Heart left ventricle (tissue), 16 donors: ENCODE measurements around the gene GGT7. TPM values are rescaled to one million over a fixed set of nuclear protein-coding genes. Genes with fewer than 3 reads are reported as not detected.
A peak's percentile ranks its signal among the peaks of the same experiment; 100 is the strongest.

ENCODE experiments used
- ATAC-seq, 4 donors: fragments of 200-7000 bp; cut with Tn5 transposase; one replicate each; pipeline ENCODE4 v1.9.1; 2020 to 2022; ENCODE audit warnings: moderate library complexity in 4 of 4, mild to moderate bottlenecking in 3 of 4, moderate number of reproducible peaks in 1 of 4
- DNase-seq, 5 donors: peaks; one replicate each; pipeline ENCODE4 v3.0.0-alpha.2; 2020
- H3K27ac ChIP-seq, 12 donors: fragments of 200-600 bp; sonication (generic) in 4 of 12; one replicate each; pipeline versions ENCODE4 v1.5.0 to v1.8.0; 2016 to 2022; ENCODE audit warnings: mild to moderate bottlenecking in 2 of 12
- H3K27me3 ChIP-seq, 9 donors: fragments of 200-600 bp; sonication (generic) in 2 of 9; one replicate each; pipeline versions ENCODE4 v1.5.1 to v1.8.0; 2016 to 2022; ENCODE audit warnings: mild to moderate bottlenecking in 3 of 9
- H3K36me3 ChIP-seq, 9 donors: fragments of 200-600 bp; sonication (generic) in 2 of 9; one replicate each; pipeline versions ENCODE4 v1.5.0 to v1.8.0; 2018 to 2022; ENCODE audit warnings: mild to moderate bottlenecking in 2 of 9
- H3K4me1 ChIP-seq, 12 donors: fragments of 200-600 bp; sonication (generic) in 4 of 12; one replicate each; pipeline versions ENCODE4 v1.5.0 to v1.8.0; 2016 to 2022; ENCODE audit warnings: mild to moderate bottlenecking in 3 of 12
- H3K4me3 ChIP-seq, 12 donors: fragments of 200-600 bp; sonication (generic) in 4 of 12; one replicate each; pipeline versions ENCODE4 v1.5.0 to v1.8.0; 2017 to 2022; ENCODE audit warnings: mild to moderate bottlenecking in 9 of 12, moderate library complexity in 4 of 12
- H3K9me3 ChIP-seq, 12 donors: fragments of 200-600 bp; sonication (generic) in 4 of 12; one replicate each; pipeline versions ENCODE4 v1.5.0 to v1.8.0; 2016 to 2022; ENCODE audit warnings: mild to moderate bottlenecking in 1 of 12
- POLR2A ChIP-seq, 2 donors: fragments of 450-650 bp; IDR thresholded peaks; one replicate each; pipeline ENCODE4 v1.6.1; 2017; ENCODE audit warnings: antibody characterized with exemption in 2 of 2, mild to moderate bottlenecking in 2 of 2, moderate library complexity in 2 of 2
- WGBS, 4 donors: extraction: QIAGEN DNeasy Blood & Tissue Kit in 2 of 4; methylation state at CpG; one replicate each; pipeline versions ENCODE4 v1.1.5 to v1.1.7; 2013 to 2018; 5-methylcytosine and 5-hydroxymethylcytosine counted together
- intact Hi-C, 10 donors: fragments of 100-400 bp; cut with DNase I; formaldehyde crosslinking; loops; one replicate each; pipeline versions ENCODE4 v1.11.1 to v1.14.2; 2022
- polyA plus RNA-seq, 2 donors: library from polyadenylated mRNA; stranded (reverse); fragments of 200-250 nt; gene quantifications; one replicate each; pipeline ENCODE4 v1.2.3, GENCODE V29; 2013
- total RNA-seq, 9 donors: library from RNA; depleted of rRNA in 2 of 9; stranded (reverse); fragments of >200 nt in 2 of 9; fragmentation: NEBNext Ultra II Directional in 3 of 9; extraction: Animal tissue kit (Norgen Biotek cat#: 25700) in 3 of 9; gene quantifications; one replicate each; pipeline versions ENCODE4 v1.1.0 to v1.2.4, GENCODE V29; 2016 to 2023
- TF ChIP-seq, protein P1 (sequence below), 12 donors: fragments of 200-600 bp; sonication (generic) in 4 of 12; IDR thresholded peaks; one replicate each; pipeline versions ENCODE4 v1.5.0 to v1.8.0; 2018 to 2022; ENCODE audit warnings: antibody characterized with exemption in 12 of 12, mild to moderate bottlenecking in 5 of 12
- donor health status: ischemic (EF 13 %, LVEDD 7.1; RV severe dilation, severe dysfunction).
- donor health status: healthy with polysubstance abuse.
- donor health status: DM: no; HTN: yes; CAD: no.
- donor health status: DM: no; HTN: no; CAD: no.
- donor health status: ischemic (EF 25% LVEDD 6.9; RV normal size, moderate dysfunction).
- donor health status: ischemic (EF 25% LVEDD 5.7; RV mildly dilated, moderate dysfunction).
- donor health status: healthy.
- donor health status: DM: yes; HTN: yes; CAD: no.
- donor health status: ischemic (EF 35%, LVEDD 5.7; RV mildly dilated, moderate dysfunction).
- donor health status: nonischemic (EF 11% LVEDD 7.7; RV severe dilation, severe dysfunction).
- donor health status: DM: yes; HTN: yes; CAD: no.
- donor health status: PGD.
- donor health status: ischemic (EF 29% LVEDD 5.4; RV normal size, mild dysfunction).
- donor health status: nonischemic (EF 23%, LVEDD 6.1; RV moderate dilation, normal function).

GGT7 gene
- total and polyA plus RNA-seq, 11 donors: 7.9 to 30.7 (median 17.5) TPM

- Histone ChIP-seq H3K27me3 (no peaks in the 10 kb centered on the region), H3K36me3 (peaks cover 0 to 53% (median 21%) of the 10 kb centered on the region in 9 donors), H3K4me3 (no peak overlapping the region), H3K4me1 (peaks cover 0 to 50% (median 24%) of the 10 kb centered on the region in 12 donors), H3K9me3 (no peaks in the 10 kb centered on the region), H3K27ac (peak overlapping the region in 6 of 12 donors; percentile 4 to 64 (median 27))
- no peak for TF ChIP-seq POLR2A (IDR thresholded peaks at IDR 0.05)
- TF ChIP-seq, protein P1, sequence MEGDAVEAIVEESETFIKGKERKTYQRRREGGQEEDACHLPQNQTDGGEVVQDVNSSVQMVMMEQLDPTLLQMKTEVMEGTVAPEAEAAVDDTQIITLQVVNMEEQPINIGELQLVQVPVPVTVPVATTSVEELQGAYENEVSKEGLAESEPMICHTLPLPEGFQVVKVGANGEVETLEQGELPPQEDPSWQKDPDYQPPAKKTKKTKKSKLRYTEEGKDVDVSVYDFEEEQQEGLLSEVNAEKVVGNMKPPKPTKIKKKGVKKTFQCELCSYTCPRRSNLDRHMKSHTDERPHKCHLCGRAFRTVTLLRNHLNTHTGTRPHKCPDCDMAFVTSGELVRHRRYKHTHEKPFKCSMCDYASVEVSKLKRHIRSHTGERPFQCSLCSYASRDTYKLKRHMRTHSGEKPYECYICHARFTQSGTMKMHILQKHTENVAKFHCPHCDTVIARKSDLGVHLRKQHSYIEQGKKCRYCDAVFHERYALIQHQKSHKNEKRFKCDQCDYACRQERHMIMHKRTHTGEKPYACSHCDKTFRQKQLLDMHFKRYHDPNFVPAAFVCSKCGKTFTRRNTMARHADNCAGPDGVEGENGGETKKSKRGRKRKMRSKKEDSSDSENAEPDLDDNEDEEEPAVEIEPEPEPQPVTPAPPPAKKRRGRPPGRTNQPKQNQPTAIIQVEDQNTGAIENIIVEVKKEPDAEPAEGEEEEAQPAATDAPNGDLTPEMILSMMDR (IDR thresholded peaks at IDR 0.05): no peak
- 44 to 57% (median 49%) methylated on average over 2 of the region's 2 CpGs for WGBS, 4 donors
- intact Hi-C loops: no loop called here
- DNase-seq (no peak), ATAC-seq (peak in 1 of 4 donors; percentile 16)
These were observed 44.2 kb upstream of the GGT7 start for GRCh38 chr20:34916774-34917354.

DNA sequence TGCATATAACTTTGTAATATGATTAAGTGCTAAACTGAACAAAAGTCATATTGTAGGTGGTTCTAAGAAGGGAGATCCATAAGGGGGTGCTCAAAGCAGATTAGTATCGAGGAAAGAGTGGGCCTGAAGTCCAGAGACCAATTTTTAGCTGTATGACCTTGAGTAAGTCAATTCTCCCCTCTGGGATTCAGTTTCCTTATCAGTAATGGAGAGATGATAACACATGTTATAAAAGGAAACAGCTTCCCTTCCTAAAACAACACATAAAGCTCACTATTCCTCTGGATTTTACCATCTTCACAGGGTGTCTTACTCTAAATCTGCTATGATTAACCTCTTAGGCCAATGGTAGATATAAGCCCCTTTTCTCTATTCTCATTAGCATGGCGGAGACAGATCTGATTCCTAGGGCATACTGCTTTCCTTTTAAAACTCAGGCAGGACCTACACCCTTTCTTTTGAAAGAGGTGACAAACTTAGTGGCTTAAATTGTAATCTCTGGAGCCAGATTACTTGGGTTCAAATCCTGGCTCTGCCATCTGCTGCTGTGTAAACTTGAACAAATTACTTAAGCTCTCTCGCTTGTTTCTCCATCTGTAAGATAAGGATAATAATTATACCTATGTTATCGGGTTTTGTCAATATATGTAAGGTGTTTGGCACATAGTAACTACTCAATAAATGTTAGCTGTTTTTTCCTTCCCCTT, 43.2 kb upstream of the GGT7 start:
- Histone ChIP-seq H3K4me3 (no peak overlapping the region), H3K27me3 (no peaks in the 10 kb centered on the region), H3K36me3 (peaks cover 0 to 43% (median 14%) of the 10 kb centered on the region in 9 donors), H3K27ac (peak overlapping the region in 10 of 12 donors; percentile 4 to 68 (median 50)), H3K9me3 (no peaks in the 10 kb centered on the region), H3K4me1 (peaks cover 0 to 41% (median 20%) of the 10 kb centered on the region in 12 donors)
- DNase-seq (no peak), ATAC-seq (peak in 2 of 4 donors; percentile 30 to 44)
- intact Hi-C loops: no loop called here
- 74 to 77% (median 76%) methylated on average over 4 of the region's 4 CpGs for whole genome bisulfite sequencing, 4 donors
- TF ChIP-seq POLR2A (IDR thresholded peaks at IDR 0.05): no peak
- TF ChIP-seq, protein P1 (IDR thresholded peaks at IDR 0.05): no peak

GRCh38 chr20:34915131-34915530, 42.5 kb upstream of the GGT7 start:
- WGBS, 4 donors: 77 to 86% (median 80%) methylated on average over 4 of the region's 4 CpGs
- Histone ChIP-seq H3K4me1 (peaks cover 0 to 41% (median 20%) of the 10 kb centered on the region in 12 donors), H3K27ac (peak overlapping the region in 11 of 12 donors; percentile 4 to 68 (median 48)), H3K4me3 (no peak overlapping the region), H3K27me3 (no peaks in the 10 kb centered on the region), H3K9me3 (no peaks in the 10 kb centered on the region), H3K36me3 (peaks cover 0 to 36% (median 7%) of the 10 kb centered on the region in 9 donors)
- ATAC-seq: peak in 1 of 4 donors; percentile 18
- intact Hi-C loops: no loop called here
- no peak for DNase-seq
- TF ChIP-seq, protein P1 (IDR thresholded peaks at IDR 0.05): no peak
- TF ChIP-seq POLR2A (IDR thresholded peaks at IDR 0.05): no peak
